Upper lobe of right lung (tissue), 1 donor: ENCODE data around the gene EPHA3. TPM values are rescaled to one million over a fixed set of nuclear protein-coding genes. Genes with fewer than 3 reads are reported as not detected.

Experiments
- ATAC-seq: fragments of 200-7000 bp; cut with Tn5 transposase; one replicate; pipeline ENCODE4 v1.9.1; 2020; ENCODE audit warnings: mild to moderate bottlenecking, moderate library complexity
- DNase-seq: peaks from one replicate; pipeline ENCODE4 v3.0.0-alpha.2; 2020
- H3K27ac ChIP-seq: fragments of 200-600 bp; one replicate; pipeline ENCODE4 v1.8.0; 2022
- H3K27me3 ChIP-seq: fragments of 200-600 bp; one replicate; pipeline ENCODE4 v1.8.0; 2022; ENCODE audit warnings: mild to moderate bottlenecking
- H3K36me3 ChIP-seq: fragments of 200-600 bp; one replicate; pipeline ENCODE4 v1.8.0; 2022
- H3K4me1 ChIP-seq: fragments of 200-600 bp; one replicate; pipeline ENCODE4 v1.8.0; 2022
- H3K4me3 ChIP-seq: fragments of 200-600 bp; one replicate; pipeline ENCODE4 v1.8.0; 2022; ENCODE audit warnings: mild to moderate bottlenecking
- H3K9me3 ChIP-seq: fragments of 200-600 bp; one replicate; pipeline ENCODE4 v1.8.0; 2022
- intact Hi-C: fragments of 100-400 bp; cut with DNase I; formaldehyde crosslinking; loops from one replicate; pipeline ENCODE4 v1.11.0; 2022
- total RNA-seq: library from RNA; stranded (reverse); fragmentation: NEBNext Ultra II Directional; extraction: Animal tissue kit (Norgen Biotek cat#: 25700); gene quantifications from one replicate; pipeline ENCODE4 v1.2.1, GENCODE V29; 2021
- TF ChIP-seq, protein P1 (sequence below): fragments of 200-600 bp; IDR thresholded peaks from one replicate; pipeline ENCODE4 v1.8.0; 2022; ENCODE audit warnings: antibody characterized with exemption
- donor health status: DM: no; HTN: yes; CAD: no; lungs with severe emphysema.

The EPHA3 gene
- total RNA-seq, 1 donor from 2014 or later = 5.1 TPM

GRCh38 chr3:89297199-89297598 lies 189.8 kb downstream of the EPHA3 start:
- DNase-seq (no peak), ATAC-seq (no peak)
- Histone ChIP-seq H3K4me3 (no peak overlapping the region), H3K9me3 (peaks cover 8% of the 10 kb centered on the region), H3K27ac (no peak overlapping the region), H3K36me3 (no peaks in the 10 kb centered on the region), H3K4me1 (no peaks in the 10 kb centered on the region), H3K27me3 (no peaks in the 10 kb centered on the region)
- TF ChIP-seq, protein P1, sequence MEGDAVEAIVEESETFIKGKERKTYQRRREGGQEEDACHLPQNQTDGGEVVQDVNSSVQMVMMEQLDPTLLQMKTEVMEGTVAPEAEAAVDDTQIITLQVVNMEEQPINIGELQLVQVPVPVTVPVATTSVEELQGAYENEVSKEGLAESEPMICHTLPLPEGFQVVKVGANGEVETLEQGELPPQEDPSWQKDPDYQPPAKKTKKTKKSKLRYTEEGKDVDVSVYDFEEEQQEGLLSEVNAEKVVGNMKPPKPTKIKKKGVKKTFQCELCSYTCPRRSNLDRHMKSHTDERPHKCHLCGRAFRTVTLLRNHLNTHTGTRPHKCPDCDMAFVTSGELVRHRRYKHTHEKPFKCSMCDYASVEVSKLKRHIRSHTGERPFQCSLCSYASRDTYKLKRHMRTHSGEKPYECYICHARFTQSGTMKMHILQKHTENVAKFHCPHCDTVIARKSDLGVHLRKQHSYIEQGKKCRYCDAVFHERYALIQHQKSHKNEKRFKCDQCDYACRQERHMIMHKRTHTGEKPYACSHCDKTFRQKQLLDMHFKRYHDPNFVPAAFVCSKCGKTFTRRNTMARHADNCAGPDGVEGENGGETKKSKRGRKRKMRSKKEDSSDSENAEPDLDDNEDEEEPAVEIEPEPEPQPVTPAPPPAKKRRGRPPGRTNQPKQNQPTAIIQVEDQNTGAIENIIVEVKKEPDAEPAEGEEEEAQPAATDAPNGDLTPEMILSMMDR = no peak
- intact Hi-C loops = no loop called here

DNA sequence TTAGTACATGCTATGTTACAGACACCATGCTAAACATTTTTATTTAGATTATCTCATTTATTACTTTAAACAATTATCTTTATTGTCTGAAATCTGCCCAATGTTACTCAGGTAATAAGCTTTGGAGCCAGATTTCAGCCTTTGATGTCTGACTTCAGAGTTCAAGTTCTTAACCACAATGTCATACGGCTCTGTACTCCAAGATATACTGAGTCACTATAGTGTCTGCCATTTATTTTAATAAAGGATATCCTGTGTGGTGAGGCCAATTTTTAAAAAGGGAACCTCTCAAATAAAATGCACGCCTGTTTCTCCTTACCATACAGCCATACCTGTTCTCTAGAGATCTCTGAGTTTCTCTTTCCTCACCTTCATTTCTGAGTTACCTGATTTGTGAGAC lies 193.1 kb downstream of the EPHA3 start:
- Histone ChIP-seq H3K27ac (no peak overlapping the region), H3K27me3 (no peaks in the 10 kb centered on the region), H3K4me1 (no peaks in the 10 kb centered on the region), H3K9me3 (no peaks in the 10 kb centered on the region), H3K36me3 (no peaks in the 10 kb centered on the region), H3K4me3 (no peak overlapping the region)
- intact Hi-C loops = no loop called here
- no peak for DNase-seq
- TF ChIP-seq, protein P1 = no peak
- ATAC-seq = no peak

- intact Hi-C loops = no loop called here
- Histone ChIP-seq H3K36me3 (no peaks in the 10 kb centered on the region), H3K4me3 (no peak overlapping the region), H3K27me3 (no peaks in the 10 kb centered on the region), H3K9me3 (no peaks in the 10 kb centered on the region), H3K4me1 (no peaks in the 10 kb centered on the region), H3K27ac (no peak overlapping the region)
- TF ChIP-seq, protein P1 = no peak
- no peak for ATAC-seq
- no peak for DNase-seq
Observed at GRCh38 chr3:89300981-89301380, 193.6 kb downstream of the EPHA3 start.

DNA sequence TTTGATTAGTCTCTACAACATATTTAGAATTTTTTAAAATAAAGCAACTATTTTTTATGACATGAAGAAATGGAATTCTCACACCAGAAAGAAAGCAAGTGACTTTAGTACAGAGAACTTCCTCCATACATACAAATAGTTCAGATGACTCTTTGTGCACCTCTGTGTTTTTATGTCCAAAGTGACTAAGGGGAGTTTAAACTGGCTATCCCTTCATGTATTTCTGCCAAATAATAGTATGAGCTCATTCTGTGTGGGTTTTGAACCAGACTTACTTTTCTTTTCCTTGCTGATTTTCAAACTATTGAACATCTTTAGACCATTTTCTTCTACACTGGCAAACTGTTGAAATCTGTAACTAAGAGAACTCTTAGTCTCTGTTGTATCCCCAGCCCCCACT lies 196.3 kb downstream of the EPHA3 start:
- TF ChIP-seq, protein P1 = no peak
- Histone ChIP-seq H3K36me3 (no peaks in the 10 kb centered on the region), H3K4me1 (no peaks in the 10 kb centered on the region), H3K9me3 (no peaks in the 10 kb centered on the region), H3K27me3 (no peaks in the 10 kb centered on the region), H3K27ac (no peak overlapping the region), H3K4me3 (no peak overlapping the region)
- DNase-seq = no peak
- intact Hi-C loops = no loop called here
- ATAC-seq = no peak

- Histone ChIP-seq H3K36me3 (no peaks in the 10 kb centered on the region), H3K4me3 (no peak overlapping the region), H3K27ac (no peak overlapping the region), H3K4me1 (no peaks in the 10 kb centered on the region), H3K27me3 (no peaks in the 10 kb centered on the region), H3K9me3 (no peaks in the 10 kb centered on the region)
- intact Hi-C loops = no loop called here
- ATAC-seq = no peak
- TF ChIP-seq, protein P1 = no peak
- DNase-seq = no peak
Observed at GRCh38 chr3:89306540-89306939, 199.1 kb downstream of the EPHA3 start.

GRCh38 chr3:89311581-89311980 lies 204.2 kb downstream of the EPHA3 start:
- TF ChIP-seq, protein P1 = no peak
- no peak overlapping the region for H3K4me3 ChIP-seq

More at GRCh38 chr3:89311581-89311980, 204.2 kb downstream of the EPHA3 start:
- Histone ChIP-seq H3K9me3 (no peaks in the 10 kb centered on the region), H3K4me1 (no peaks in the 10 kb centered on the region), H3K27me3 (no peaks in the 10 kb centered on the region), H3K36me3 (no peaks in the 10 kb centered on the region), H3K27ac (no peak overlapping the region)
- DNase-seq (no peak), ATAC-seq (no peak)
- intact Hi-C loops = no loop called here
